GM19467 (cell line): ENCODE results near the gene FLVCR2.

Experiments
- ATAC-seq: cut with Tn5 transposase; IDR thresholded peaks from one replicate; pipeline ENCODE4 v1.9.1; 2021; ENCODE audit warnings: mild to moderate bottlenecking, moderate library complexity; ENCODE audit not compliant: unreplicated experiment

The FLVCR2 gene

GRCh38 chr14:75626863-75627262 is 48.4 kb downstream of the FLVCR2 start:
- no peak for ATAC-seq

GRCh38 chr14:75627406-75627805 is 49.0 kb downstream of the FLVCR2 start:
- ATAC-seq = no peak

- ATAC-seq = no peak
These were observed 50.4 kb downstream of the FLVCR2 start for GRCh38 chr14:75628816-75629215.

- ATAC-seq = no peak
These were observed 52.5 kb downstream of the FLVCR2 start for GRCh38 chr14:75630695-75631452.

GRCh38 chr14:75631453-75631831 is 53.0 kb downstream of the FLVCR2 start:
- ATAC-seq = no peak

- no peak for ATAC-seq
These were observed 56.4 kb downstream of the FLVCR2 start for GRCh38 chr14:75634848-75635247.

GRCh38 chr14:75636100-75636692 is 57.8 kb downstream of the FLVCR2 start:
- ATAC-seq = no peak

- no peak for ATAC-seq
These were observed 62.5 kb downstream of the FLVCR2 start for GRCh38 chr14:75640876-75641275.

GRCh38 chr14:75643985-75644384 is 65.6 kb downstream of the FLVCR2 start:
- ATAC-seq = no peak

GRCh38 chr14:75645056-75645455 is 66.6 kb downstream of the FLVCR2 start:
- no peak for ATAC-seq

- no peak for ATAC-seq
These were observed 68.3 kb downstream of the FLVCR2 start for GRCh38 chr14:75646762-75647161.

- no peak for ATAC-seq
These were observed 69.2 kb downstream of the FLVCR2 start for GRCh38 chr14:75647640-75648039.

GRCh38 chr14:75648066-75648838 is 69.8 kb downstream of the FLVCR2 start:
- ATAC-seq = no peak

- no peak for ATAC-seq
These were observed 70.9 kb downstream of the FLVCR2 start for GRCh38 chr14:75649337-75649736.

GRCh38 chr14:75649773-75650172 is 71.4 kb downstream of the FLVCR2 start:
- no peak for ATAC-seq

GRCh38 chr14:75650253-75651058 is 72.0 kb downstream of the FLVCR2 start:
- ATAC-seq = no peak

GRCh38 chr14:75653563-75653962 is 75.1 kb downstream of the FLVCR2 start:
- no peak for ATAC-seq

GRCh38 chr14:75654127-75654732 is 75.8 kb downstream of the FLVCR2 start:
- no peak for ATAC-seq

GRCh38 chr14:75655235-75655634 is 76.8 kb downstream of the FLVCR2 start:
- ATAC-seq = no peak

- no peak for ATAC-seq
These were observed 78.9 kb downstream of the FLVCR2 start for GRCh38 chr14:75657331-75657730.

- no peak for ATAC-seq
These were observed 80.5 kb downstream of the FLVCR2 start for GRCh38 chr14:75658957-75659356.
